GM18868 (cell line): ENCODE measurements around the gene TECPR1.
"Not testable (repeated sequence)": the region's sequence is repeated elsewhere in the genome, so short reads cannot be mapped to it uniquely, and the experiment has no call there.

Experiments used
- ATAC-seq: cut with Tn5 transposase; IDR thresholded peaks from one replicate; pipeline ENCODE4 v1.9.1; 2021; ENCODE audit warnings: mild to moderate bottlenecking, moderate library complexity; ENCODE audit not compliant: unreplicated experiment

The TECPR1 gene

DNA sequence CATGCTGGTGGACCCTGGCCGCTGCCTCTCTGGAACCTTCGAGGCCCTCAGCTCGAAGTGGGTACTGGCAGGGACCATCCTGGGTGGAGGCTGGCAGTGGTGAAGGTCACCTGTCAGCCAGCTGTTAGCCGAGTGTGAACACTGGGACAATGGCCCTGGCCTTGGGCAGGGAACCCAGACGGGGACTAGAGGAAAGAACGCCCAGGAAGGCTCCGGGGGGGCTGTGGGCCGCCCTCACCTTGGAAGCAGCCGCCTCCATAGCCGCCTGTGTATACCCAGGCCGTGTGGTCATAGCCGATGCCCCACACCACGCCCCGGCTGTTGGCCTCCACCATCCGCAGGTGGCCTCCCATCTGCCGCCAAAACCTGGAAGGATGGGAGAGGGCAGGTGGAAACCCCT lies 23.2 kb downstream of the TECPR1 start:
- no peak for ATAC-seq

DNA sequence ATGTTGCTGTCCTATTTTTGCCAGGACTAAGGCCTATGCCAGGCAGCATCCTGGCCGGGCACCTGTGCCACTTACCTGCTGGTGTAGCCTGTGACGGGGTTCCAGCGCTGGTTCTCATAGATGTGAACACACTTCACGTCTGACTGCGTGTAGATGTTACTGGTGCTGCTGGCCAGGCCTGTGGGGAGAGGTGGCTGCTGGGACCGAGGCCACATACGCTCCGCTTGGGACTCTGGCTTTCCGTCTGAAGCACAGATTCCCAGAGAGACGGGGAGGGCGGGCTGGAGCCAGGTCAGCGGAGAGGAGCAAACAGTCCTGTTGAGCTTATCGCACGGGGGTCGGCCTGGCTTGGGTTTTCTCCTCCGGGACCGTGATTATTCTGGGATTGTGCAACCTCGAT lies 24.1 kb downstream of the TECPR1 start:
- no peak for ATAC-seq

DNA sequence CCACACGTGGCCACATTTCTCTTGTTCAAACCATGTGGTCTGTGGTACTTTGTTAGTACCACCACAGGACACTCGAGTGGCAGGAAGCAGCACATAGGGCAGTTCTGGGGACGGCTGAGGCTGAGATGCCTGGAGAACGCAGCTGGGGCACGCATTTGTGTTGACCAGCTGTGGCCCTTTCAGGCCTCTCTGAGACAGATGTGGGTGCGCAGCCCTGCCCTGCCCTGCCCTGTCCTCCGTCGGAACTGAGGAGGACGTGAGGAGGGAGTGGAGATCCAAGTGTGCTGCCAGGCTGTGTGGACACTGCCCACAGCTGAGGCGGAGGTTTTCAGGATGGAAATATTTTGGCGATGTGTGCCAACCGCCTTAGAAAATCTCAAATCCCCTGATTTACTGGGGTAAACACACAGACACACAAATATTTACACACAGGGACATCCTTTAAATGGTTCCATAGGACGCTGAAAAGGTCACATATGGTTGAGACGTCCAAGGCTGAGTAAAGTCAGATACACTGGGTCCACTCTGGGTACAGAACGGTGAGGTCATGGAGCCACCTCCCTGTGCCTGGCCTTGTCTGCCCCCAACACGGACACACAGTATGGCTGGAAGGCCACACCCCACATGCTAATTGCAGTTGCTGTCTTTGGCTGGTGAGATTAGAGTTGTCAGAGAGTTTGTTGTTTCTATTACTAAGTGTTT lies 26.0 kb downstream of the TECPR1 start:
- ATAC-seq = no peak

DNA sequence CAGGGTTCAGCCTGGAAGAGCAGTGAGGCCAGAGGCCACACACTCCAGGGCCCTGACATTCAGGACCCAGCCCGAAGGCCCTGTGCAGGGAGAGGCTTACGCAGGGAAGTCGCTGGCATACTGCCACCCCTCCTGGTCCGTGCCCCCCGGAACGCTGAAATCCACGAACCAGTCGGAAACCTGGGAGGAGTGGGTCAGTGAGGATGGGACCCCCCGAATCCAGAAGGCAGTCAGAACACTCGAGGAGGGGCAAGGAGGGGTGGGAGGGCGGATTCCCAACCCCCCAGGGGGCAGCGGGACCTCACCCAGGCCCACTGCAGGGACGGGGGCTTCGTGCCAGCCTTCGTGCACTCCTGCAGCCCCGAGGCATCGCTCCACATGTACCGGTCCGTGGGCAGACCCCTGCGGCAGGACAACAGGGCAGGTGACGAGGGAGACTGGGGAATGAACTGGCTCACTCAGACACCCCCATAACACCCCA lies 27.3 kb downstream of the TECPR1 start:
- no peak for ATAC-seq

DNA sequence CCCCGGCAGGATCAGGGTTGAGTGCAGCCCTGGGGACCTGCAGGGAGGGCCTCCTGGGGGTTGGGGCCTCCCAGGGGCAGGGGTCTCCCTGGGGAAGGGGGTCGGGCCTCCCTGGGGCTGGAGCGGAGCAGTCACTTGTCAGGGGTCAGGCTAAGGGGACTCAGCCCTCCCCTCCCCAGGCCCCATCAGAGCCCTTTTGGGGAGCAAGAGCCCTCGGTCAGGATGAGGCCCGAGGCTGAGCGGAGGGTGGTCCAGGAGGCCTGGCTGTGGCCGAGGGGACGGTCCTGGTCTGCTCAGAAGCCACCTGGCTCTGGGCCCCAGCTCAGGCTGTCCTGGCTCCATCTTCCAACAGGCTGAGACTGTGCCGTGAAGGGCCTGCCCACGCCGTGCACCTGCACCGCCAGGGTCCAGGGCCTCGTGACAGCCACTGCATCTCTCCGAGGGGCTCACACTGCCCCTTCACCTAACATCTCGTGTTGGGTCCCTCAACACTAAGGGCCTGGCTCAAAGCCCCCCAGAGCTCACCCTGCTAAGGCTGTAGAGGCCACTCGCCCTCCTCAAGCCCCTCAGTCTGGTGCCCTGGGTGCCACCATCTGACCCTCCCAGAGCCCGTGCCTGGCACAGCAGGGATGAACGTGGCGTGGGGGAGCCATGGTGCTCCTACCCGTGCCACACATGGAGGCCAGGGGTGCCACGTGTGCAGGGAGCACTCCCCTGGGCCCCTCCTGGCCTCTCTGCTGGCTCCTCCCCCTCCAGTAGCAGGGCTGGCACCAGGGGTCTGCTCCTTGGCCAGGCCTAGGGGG lies 27.9 kb downstream of the TECPR1 start:
- no peak for ATAC-seq

DNA sequence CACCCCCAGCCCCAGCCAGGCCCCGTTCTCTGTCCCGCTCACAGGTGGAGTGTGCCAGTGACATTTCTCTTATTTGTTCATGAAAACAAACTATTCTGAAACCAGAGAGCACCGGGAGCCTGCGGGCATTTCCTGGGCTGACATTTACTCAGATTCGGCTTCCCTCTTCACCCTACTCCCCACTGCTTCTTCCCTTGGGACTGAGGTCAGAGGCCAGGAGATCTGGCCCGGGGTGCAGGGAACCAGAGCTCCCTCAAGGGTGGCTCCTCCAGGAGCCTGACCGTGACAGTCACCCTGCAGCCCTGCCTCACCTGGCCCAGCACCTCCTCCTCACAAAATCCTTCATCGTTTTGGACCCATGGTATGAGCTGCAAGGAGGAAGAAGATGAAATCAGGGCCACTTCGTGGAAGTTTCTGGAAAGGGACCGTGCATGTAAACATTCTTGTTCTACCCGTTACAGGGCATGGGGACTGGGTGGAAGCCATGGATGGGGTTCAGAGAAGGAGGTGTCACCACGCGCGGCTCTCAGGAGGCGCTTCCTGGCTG lies 28.6 kb downstream of the TECPR1 start:
- no peak for ATAC-seq

DNA sequence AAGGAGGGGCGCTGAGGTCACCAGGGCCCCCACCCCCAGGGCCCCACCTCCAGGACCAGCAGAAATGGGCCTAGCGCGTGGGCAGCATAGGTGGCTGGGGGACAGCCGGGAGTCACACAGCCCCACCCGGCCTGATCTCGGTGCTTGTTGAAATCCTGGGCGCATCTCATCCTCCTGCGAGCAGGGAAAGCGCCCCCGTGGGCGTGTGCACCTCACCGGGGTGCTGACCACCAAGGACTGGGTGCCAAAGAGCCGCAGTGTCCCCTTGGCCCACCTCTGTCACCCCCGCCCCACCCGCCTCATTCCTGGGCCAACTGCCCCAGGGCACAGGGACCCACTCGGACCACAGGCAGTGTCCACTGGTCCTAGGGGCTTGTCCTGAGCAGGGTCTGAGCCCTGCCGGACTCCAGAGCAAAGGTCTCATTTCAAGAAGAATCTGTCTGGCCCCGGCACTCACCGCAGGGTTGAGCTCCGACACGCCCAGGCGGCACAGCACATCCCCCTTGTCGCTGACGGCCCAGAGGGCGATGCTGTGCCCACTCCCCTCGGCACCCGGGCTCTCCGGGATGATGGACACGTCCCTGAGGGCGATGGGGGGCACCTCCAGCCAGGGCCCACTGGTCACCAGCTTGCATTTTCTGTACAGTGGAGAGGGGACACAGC lies 29.4 kb downstream of the TECPR1 start:
- no peak for ATAC-seq

DNA sequence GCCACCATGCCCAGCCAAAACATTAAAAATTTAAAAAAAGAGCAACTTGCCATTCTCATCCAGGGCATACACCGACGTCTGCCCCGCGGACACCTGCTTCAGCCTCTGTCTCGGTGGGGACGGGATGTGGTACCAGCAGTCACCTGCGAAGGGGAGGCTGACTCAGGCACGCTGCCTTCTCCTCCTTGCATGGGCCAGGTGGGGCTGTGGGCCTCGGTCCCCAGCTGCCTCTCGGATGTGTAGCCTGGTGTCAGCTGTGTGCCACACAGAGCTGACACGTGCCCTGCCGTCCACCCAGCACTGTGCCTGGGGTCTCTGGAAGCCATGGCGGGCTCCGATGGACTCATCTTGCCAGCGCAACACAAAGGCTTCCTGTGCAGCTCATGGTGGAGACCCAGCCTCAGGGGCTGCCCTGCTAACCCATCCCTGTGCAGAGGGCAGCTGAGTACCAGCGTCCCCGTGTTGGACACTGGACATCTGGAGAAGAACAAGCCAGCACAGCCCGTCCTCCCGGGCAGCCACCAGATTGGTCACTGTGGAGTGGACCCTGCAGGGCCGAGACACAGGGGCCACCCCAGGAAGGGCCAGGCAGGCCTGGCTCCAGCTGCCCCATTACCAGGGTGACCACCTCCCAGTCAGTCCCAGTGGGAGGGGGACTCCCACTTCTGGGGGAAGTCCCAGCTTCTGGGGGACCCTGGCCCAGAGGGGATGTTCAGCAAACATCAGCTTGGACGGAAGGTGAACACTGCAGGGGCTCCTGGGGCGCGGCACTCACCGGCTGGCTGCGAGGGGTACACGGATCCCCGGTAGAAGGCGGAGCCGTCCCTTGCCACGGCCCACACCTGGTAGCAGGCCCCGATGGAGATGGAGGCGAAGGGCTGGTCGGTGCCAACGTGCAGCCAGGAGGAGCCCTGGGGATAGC lies 30.2 kb downstream of the TECPR1 start:
- no peak for ATAC-seq

DNA sequence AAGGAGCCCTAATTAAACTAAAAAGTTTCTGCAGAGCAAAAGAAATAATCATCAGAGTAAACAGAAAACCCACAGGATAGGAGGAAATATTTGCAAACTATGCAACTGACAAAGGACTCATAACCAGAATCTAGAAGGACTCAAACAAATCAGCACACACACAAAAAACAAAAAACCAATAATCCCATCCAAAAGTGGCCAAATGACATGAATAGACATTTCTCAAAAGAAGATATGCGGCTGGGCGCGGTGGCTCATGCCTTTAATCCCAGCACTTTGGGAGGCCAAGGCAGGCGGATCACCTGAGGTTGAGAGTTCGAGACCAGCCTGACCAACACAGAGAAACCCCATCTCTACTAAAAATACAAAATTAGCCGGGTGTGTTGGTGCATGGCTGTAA lies 32.6 kb downstream of the TECPR1 start:
- ATAC-seq = not testable (repeated sequence)

DNA sequence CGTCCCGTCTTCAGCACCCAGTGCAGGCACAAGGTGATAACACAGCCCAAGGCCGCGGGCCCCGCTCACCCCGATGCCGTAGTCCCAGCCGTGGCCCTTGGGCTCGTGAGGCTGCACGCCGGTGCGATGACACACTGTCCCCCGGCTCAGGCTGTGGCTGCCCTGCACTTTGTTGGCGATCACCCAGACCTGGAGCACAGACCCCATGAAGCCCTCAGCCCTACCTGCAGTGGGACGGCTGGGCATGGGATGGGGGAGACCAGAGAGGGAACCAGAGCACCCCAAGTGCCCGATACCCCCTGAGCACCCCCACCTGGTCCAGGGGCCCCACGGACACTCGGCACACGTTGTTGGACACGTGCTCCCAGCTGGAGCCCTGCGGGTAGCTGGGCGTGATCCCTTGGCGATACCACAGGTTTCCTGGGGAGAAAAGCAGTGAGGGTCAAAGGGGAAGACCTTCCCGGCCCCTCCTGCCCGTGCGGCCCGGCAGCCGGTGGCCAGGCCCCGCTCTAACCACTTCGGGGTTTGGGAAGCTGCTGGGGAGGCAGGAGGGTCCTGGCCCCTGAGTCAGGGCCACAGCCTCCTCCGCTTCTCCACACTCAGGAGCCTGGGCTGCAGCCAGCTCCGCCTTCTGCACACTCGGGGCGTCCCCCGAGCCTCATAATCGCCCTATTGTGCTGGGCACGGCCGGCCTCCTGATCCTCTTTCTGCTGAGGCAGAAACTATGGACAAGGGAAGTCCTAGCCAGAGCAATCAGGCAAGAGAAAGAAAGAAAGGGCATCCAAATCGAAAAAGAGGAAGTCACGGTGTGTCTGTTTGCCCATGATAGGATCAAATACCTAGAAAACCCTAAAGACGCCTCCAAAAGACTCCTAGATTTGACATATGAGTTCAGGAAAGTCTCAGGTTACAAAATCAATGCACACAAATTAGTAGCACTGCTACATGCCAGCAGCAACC lies 34.1 kb downstream of the TECPR1 start:
- ATAC-seq = peak; percentile 36

DNA sequence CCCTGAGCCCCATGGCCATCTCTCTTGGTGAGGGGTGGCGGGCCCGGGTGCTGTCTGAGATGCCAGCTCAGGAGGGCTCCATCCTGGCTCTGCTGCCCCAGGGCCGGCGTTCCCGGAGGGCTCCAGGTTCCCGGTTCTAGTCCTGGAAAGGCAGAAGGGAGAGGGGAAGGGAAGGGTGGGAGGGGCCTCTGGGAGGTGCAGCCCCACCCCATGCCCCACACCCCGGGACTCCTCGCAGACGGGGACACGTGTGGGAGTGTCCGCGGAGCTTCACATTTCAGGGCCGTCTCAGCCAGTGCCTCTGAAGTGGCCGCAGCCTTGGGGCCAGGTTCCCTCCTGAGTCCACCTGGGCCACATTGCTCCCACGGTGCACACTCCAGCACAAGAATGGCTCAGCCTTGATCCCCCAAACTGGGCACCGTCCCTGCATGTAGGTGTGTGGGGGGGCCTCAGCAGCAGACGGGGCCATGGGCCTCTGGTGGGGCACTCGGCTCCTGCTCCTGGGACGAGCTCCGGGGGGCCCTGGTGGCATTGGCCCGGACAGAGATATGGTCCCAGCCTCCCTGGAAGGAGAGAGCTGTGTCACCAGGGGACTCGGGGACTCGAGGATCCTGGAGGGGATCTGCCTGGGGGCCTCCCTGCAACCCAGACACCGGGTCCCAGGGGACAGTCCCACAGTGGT lies 35.0 kb downstream of the TECPR1 start:
- ATAC-seq = no peak

DNA sequence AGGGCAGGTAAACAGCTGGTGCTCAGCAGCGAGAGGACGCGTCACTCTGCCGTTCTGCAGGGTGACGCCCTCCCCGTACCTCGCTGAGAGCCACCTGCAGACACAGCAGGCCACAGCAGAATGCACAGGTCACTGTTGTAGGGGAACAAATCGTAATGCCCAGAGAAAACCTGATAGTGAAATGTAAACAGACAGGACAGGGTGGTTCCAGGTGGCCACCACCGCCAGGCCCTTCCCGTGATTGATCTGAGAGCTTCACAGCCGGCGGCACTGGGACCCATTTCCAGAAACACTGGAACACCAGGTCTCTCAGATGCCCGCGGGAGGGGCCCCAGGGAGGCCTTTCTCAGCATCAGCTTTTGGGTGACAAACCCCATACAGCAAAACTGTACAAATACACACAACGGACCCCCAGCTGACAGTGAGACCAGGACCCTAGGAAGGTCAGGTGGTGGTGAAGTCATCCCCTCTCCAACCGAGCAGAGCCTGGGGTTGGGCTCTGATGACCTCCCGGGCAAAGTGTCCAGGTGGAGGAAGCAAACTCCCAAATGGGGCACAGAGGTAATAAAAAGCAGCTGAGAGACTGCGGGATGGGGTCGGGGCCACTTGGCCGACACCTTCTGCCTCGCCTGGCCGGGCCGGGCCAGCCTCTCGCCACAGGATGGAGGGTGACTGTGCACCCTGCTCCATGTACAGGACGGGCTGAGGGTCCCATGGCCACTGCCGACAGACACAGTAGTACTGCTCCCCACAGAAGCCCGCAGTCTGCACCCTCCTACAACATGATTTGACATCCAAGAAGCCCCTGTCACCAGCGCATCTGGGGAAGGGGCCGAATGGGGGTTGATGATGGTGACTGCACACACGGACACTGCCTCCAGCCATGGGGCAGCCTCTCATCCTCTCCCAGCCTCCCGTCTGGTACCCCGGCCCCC lies 36.2 kb downstream of the TECPR1 start:
- no peak for ATAC-seq

DNA sequence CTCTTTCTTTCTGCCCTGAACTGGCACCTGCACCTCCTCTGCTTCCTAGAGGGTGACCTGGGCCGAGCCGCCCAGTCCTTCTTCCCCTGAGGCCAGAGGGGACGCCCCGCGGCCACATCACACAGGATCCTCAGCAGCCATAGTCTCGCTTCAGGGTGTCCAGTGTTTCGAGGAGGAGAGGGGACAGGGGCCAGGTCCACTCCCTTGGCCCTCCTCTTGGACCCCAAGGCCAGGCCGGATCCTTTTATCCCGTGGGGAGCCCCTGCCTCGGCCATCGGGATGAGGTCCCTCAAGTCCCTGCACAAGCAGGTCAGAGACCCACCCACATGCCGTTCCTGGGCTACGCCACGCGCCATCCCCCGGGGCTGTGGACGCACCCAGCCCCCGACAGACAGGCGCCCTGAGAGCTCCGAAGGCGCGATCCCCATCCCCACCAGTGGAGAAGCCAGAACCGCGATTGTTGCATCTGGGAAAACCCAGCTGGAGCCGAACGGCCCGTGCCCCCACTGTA lies 37.2 kb downstream of the TECPR1 start:
- ATAC-seq = no peak

DNA sequence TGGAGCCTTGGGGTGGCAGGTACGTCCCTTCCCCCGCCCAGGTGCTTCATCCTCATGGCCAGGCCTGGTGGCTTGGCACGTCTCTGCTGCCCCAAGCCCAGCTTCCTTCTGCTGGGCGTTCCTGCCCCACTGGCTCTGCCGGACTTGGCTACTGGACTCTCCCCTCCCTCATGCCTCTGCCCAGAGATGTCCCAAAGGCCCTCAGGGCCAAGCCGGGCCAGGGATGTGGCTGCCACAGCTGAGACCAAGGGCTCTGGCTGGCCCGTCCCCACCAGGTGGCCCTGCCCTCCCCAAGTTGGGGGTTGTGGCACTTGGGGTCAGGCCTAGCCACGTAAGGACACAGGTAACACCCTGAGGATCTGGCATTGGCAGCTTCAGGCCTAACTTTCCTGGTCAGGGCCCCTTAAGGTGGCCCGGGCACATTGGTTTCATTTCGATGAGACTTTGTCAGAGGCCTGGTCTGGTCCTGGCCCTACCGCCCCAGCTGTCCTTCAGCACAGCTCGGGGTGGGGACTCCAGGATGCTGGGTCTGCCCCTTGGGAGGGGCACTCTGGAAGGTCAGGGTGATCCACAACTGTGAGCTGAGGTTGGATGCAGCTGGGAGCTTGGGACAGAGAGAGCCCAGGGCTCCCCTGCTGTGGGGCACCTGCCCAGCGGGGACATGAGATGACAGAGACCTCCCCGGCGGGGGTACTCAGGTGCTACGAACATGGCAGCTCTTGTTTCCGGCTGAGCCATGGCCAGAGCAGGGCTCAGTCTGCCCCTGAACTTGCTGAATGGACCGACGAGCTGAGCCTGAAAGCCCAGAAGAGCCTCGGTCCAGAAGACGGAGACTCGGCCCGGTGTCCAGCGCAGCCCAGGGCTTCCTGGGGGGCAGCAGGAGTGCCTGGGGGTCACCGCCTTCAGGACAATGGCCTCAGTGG lies 37.9 kb downstream of the TECPR1 start:
- no peak for ATAC-seq

DNA sequence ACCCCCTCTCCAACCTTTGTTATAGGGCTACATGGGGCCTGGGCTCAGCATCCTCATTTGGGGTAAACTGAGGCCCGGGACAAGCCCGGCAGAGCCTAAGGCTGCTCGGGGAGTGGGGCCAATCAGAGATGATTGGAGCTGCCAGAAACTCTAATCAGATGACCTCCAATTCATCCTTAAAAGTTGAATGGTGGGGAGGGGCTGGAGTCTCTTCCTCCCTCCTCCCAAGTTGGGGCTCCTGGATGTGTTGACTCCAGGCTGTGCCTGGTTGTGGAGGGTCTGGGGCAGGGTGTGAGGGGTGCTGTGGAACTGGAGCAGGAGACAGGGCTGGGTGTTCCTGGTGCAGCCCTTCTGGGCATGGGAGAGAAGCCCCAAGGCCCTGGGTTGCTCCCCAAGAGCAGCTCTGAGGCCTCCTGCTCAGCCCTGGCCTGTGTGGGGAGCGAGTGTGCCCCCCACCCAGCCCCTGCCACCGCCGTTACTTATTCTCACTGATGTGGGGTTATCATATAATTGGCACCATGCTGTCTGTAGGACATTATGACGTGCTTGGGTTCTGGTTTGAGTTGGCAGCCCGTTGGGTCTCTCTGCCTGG lies 38.6 kb downstream of the TECPR1 start:
- ATAC-seq = no peak

DNA sequence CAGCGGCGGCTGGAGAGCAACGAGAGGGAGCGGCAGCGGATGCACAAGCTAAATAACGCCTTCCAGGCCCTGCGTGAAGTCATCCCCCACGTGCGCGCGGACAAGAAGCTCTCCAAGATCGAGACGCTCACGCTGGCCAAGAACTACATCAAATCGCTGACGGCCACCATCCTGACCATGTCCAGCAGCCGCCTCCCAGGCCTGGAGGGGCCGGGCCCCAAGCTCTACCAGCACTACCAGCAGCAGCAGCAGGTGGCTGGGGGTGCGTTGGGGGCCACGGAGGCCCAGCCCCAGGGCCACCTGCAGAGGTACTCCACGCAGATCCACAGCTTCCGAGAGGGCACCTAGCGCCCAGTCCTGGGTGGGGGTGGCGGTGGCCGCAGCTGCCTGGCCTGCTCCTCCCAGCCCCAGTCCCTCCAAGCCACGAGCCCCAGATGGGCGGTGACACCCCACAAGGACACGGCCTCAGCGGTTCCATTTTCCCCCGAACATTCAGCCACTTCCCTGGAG lies 39.4 kb downstream of the TECPR1 start:
- no peak for ATAC-seq
